SK-N-SH (cell line): Measurements from ENCODE around the gene GZMB. TPM values are rescaled to one million over a fixed set of nuclear protein-coding genes. Genes with fewer than 3 reads are reported as not detected.

Source experiments
- CTCF ChIA-PET: fragments of 300-600, 350-600 bp; formaldehyde crosslinking; extraction: SDS; loops from one replicate; lab custom pipeline; 2021; lab: Yijun Ruan, JAX
- POLR2A ChIA-PET: fragments of 350-600 bp; sonication (Branson Sonifier 250); formaldehyde crosslinking; extraction: SDS; loops from one replicate; lab custom pipeline; 2020; ENCODE audit warnings: antibody characterized with exemption, inconsistent platforms; lab: Yijun Ruan, JAX
- DNase-seq: peaks from one replicate; pipeline ENCODE4 v3.0.0; 2012
- H2AFZ ChIP-seq: fragments of 200-600 bp; sonication (generic); 2 replicates; pipeline ENCODE4 v1.8.1; 2016; ENCODE audit warnings: antibody characterized with exemption, mild to moderate bottlenecking, low read depth
- H3F3A ChIP-seq: fragments of 200-600 bp; sonication (generic); replicated peaks from 2 replicates; pipeline ENCODE3; 2016; ENCODE audit warnings: antibody characterized with exemption, mild to moderate bottlenecking; ENCODE audit not compliant: insufficient read depth
- H3K27ac ChIP-seq, 2 experiments: fragments of 200-500 bp in 1 of 2; fragments of 200-600 bp in 1 of 2; sonication (Bioruptor generic) in 1 of 2; sonication (generic), shearing (Covaris generic) in 1 of 2; 2 replicates each; pipeline versions ENCODE4 v1.5.1 to v1.6.1; 2014 to 2016; ENCODE audit warnings: low read depth in 2 of 2, inconsistent platforms in 1 of 2, low read length in 1 of 2, mild to moderate bottlenecking in 1 of 2, mixed read lengths in 1 of 2
- H3K27me3 ChIP-seq: fragments of 200-600 bp; sonication (generic), shearing (Covaris generic); 2 replicates; pipeline ENCODE4 v1.6.1; 2016; ENCODE audit warnings: mixed run types; ENCODE audit not compliant: insufficient read depth
- H3K36me3 ChIP-seq, 2 experiments: fragments of 200-500 bp in 1 of 2; fragments of 200-600 bp in 1 of 2; sonication (Bioruptor generic) in 1 of 2; sonication (generic) in 1 of 2; replicated peaks in 1 of 2; 2 replicates each; pipeline versions ENCODE3 to v1.5.1; 2014 to 2016; ENCODE audit warnings: low read length in 1 of 2, mild to moderate bottlenecking in 1 of 2; ENCODE audit not compliant: insufficient read depth in 2 of 2, control insufficient read depth in 1 of 2
- H3K4me1 ChIP-seq, 2 experiments: fragments of 200-500 bp in 1 of 2; fragments of 200-600 bp in 1 of 2; sonication (Bioruptor generic) in 1 of 2; sonication (generic), shearing (Covaris generic) in 1 of 2; 2 replicates each; pipeline versions ENCODE4 v1.5.1 to v1.6.1; 2014 to 2016; ENCODE audit warnings: low read depth in 1 of 2, low read length in 1 of 2, mixed run types in 1 of 2; ENCODE audit not compliant: insufficient read depth in 2 of 2, control insufficient read depth in 1 of 2
- H3K4me2 ChIP-seq: fragments of 200-600 bp; sonication (generic), shearing (Covaris generic); 2 replicates; pipeline ENCODE4 v1.6.1; 2017; ENCODE audit warnings: mixed run types
- H3K4me3 ChIP-seq, 2 experiments: fragments of 200-500 bp in 1 of 2; fragments of 200-600 bp in 1 of 2; sonication (Bioruptor generic) in 1 of 2; sonication (generic), shearing (Covaris generic) in 1 of 2; 2 replicates each; pipeline versions ENCODE4 v1.5.1 to v1.8.1; 2014 to 2016; ENCODE audit warnings: low read depth in 2 of 2, inconsistent platforms in 1 of 2, low read length in 1 of 2, mild to moderate bottlenecking in 1 of 2, mixed read lengths in 1 of 2, moderate library complexity in 1 of 2
- H3K79me2 ChIP-seq: fragments of 200-600 bp; sonication (generic); 2 replicates; pipeline ENCODE4 v1.8.1; 2017; ENCODE audit warnings: mild to moderate bottlenecking; ENCODE audit not compliant: insufficient read depth
- H3K9ac ChIP-seq: fragments of 200-600 bp; sonication (generic); 2 replicates; pipeline ENCODE4 v1.6.1; 2017; ENCODE audit warnings: mixed run types
- H3K9me2 ChIP-seq: fragments of 200-600 bp; sonication (generic); 2 replicates; pipeline ENCODE4 v1.6.1; 2017; ENCODE audit warnings: mixed run types
- H3K9me3 ChIP-seq: fragments of 200-600 bp; sonication (generic); 2 replicates; pipeline ENCODE4 v1.6.1; 2017; ENCODE audit warnings: mixed run types, mild to moderate bottlenecking, moderate library complexity
- H4K20me1 ChIP-seq: fragments of 200-600 bp; sonication (generic); 2 replicates; pipeline ENCODE4 v1.6.1; 2017; ENCODE audit warnings: mild to moderate bottlenecking, mixed run types; ENCODE audit not compliant: insufficient read depth
- CHD2 ChIP-seq: fragments of 150-350 bp; IDR thresholded peaks from 2 replicates; pipeline ENCODE4 v1.6.1; 2018; ENCODE audit warnings: low read length; ENCODE audit not compliant: partially characterized antibody
- ELF1 ChIP-seq: IDR thresholded peaks from 2 replicates; pipeline ENCODE4 v1.4.0; 2012
- EP300 ChIP-seq, 2 experiments: IDR thresholded peaks; 2 replicates each; pipeline versions ENCODE4 v1.4.0 to v1.6.1; 2012; ENCODE audit warnings: borderline replicate concordance in 1 of 2, low read depth in 1 of 2, low read length in 1 of 2
- FOSL2 ChIP-seq: IDR thresholded peaks from 2 replicates; pipeline ENCODE4 v1.4.0; 2012; ENCODE audit warnings: low read depth, mild to moderate bottlenecking, moderate library complexity, borderline replicate concordance
- FOXJ3 ChIP-seq: sonication (generic); formaldehyde crosslinking; IDR thresholded peaks from 2 replicates; pipeline ENCODE4 v1.5.1; 2020; ENCODE audit warnings: mild to moderate bottlenecking, missing genetic modification reagents
- FOXM1 ChIP-seq: IDR thresholded peaks from 2 replicates; pipeline ENCODE4 v1.4.0; 2012; ENCODE audit warnings: low read depth, mild to moderate bottlenecking
- GATA2 ChIP-seq: sonication (generic); formaldehyde crosslinking; IDR thresholded peaks from 2 replicates; pipeline ENCODE4 v1.5.0; 2020; ENCODE audit warnings: mild to moderate bottlenecking, missing genetic modification reagents
- IRF3 ChIP-seq: fragments of 150-350 bp; IDR thresholded peaks from 2 replicates; pipeline ENCODE4 v1.6.1; 2016; ENCODE audit warnings: mild to moderate bottlenecking, low read depth, low read length
- JUND ChIP-seq: IDR thresholded peaks from 2 replicates; pipeline ENCODE4 v1.4.0; 2012
- MAX ChIP-seq: IDR thresholded peaks from 2 replicates; pipeline ENCODE4 v1.4.0; 2012; ENCODE audit warnings: low read depth
- MEF2A ChIP-seq: IDR thresholded peaks from 2 replicates; pipeline ENCODE4 v1.4.0; 2012; ENCODE audit warnings: low read depth, borderline replicate concordance
- MXI1 ChIP-seq: IDR thresholded peaks from 2 replicates; pipeline ENCODE4 v1.6.1; 2012; ENCODE audit warnings: mild to moderate bottlenecking, low read depth, low read length, improper control_type of control experiment
- NRF1 ChIP-seq: IDR thresholded peaks from 2 replicates; pipeline ENCODE4 v1.6.1; 2012; ENCODE audit warnings: low read depth, mild to moderate bottlenecking, low read length
- PBX3 ChIP-seq: IDR thresholded peaks from 2 replicates; pipeline ENCODE4; 2012
- RAD21 ChIP-seq: IDR thresholded peaks from 2 replicates; pipeline ENCODE4 v1.6.1; 2012; ENCODE audit warnings: mild to moderate bottlenecking, low read length
- RCOR1 ChIP-seq: fragments of 150-350 bp; IDR thresholded peaks from 2 replicates; pipeline ENCODE4 v1.6.1; 2017; ENCODE audit warnings: antibody characterized with exemption, low read length
- RFX5 ChIP-seq: IDR thresholded peaks from 2 replicates; pipeline ENCODE4 v1.6.1; 2012; ENCODE audit warnings: mild to moderate bottlenecking, improper control_type of control experiment, low read length
- RXRA ChIP-seq: IDR thresholded peaks from 2 replicates; pipeline ENCODE4 v1.4.0; 2012; ENCODE audit warnings: low read depth, mild to moderate bottlenecking, borderline replicate concordance
- SIN3A ChIP-seq: IDR thresholded peaks from 2 replicates; pipeline ENCODE4 v1.6.1; 2012; ENCODE audit warnings: low read depth, mild to moderate bottlenecking, low read length, moderate library complexity, borderline replicate concordance
- SMC3 ChIP-seq: IDR thresholded peaks from 2 replicates; pipeline ENCODE4 v1.6.1; 2012; ENCODE audit warnings: low read depth, low read length, improper control_type of control experiment
- TAF1 ChIP-seq: IDR thresholded peaks from 2 replicates; pipeline ENCODE4 v1.6.1; 2012; ENCODE audit warnings: low read depth, mild to moderate bottlenecking, low read length, moderate library complexity, borderline replicate concordance
- TCF12 ChIP-seq: IDR thresholded peaks from 2 replicates; pipeline ENCODE4 v1.4.0; 2012
- YY1 ChIP-seq: IDR thresholded peaks from 2 replicates; pipeline ENCODE4 v1.4.0; 2012; ENCODE audit warnings: low read depth, mild to moderate bottlenecking
- ZBTB33 ChIP-seq: IDR thresholded peaks from 2 replicates; pipeline ENCODE4 v1.4.0; 2012; ENCODE audit warnings: low read depth, borderline replicate concordance
- WGBS: methylation state at CpG from one replicate; pipeline ENCODE4 v1.1.6; 2017; ENCODE audit warnings: low lambda C conversion rate; 5-methylcytosine and 5-hydroxymethylcytosine counted together
- polyA plus RNA-seq, 3 experiments: library from polyadenylated mRNA; depleted of rRNA; stranded (reverse); fragments of >200 nt; gene quantifications; 2 replicates each; pipeline ENCODE4 v1.2.3, GENCODE V29; 2012

The GZMB gene
- polyA plus RNA-seq, 1 of the 3 experiments (the other 2 are of a cell fraction) = not detected

GRCh38 chr14:24677956-24678355, 44.0 kb upstream of the GZMB start (continued):
- TF ChIP-seq ZBTB33 = no peak
- TF ChIP-seq IRF3 = no peak
- TF ChIP-seq ELF1 = no peak
- TF ChIP-seq MXI1 = no peak
- TF ChIP-seq SMC3 = no peak
- TF ChIP-seq MEF2A = no peak
- TF ChIP-seq JUND = no peak
- TF ChIP-seq EP300 (IDR thresholded peaks at IDR 0.05; ENCODE audit: borderline replicate concordance in 1 of 2, low read depth in 1 of 2, low read length in 1 of 2) = no peak
- no peak for TF ChIP-seq FOXM1
- TF ChIP-seq RCOR1 = no peak
- TF ChIP-seq RFX5 = no peak

GRCh38 chr14:24674204-24674970, 40.4 kb upstream of the GZMB start:
- CTCF ChIA-PET = interaction anchor here (0.7 to 1.2 kb wide), 2 partner anchors 36 to 868 kb away, joined by 3 to 4 read pairs; no protein-coding TSS in a partner anchor
- no peaks in the 10 kb centered on the region for H4K20me1 ChIP-seq
- TF ChIP-seq YY1 (no peak), TCF12 (no peak), PBX3 (no peak), FOXJ3 (CRISPR knock-in tag) (no peak), FOSL2 (no peak), NRF1 (no peak), RXRA (no peak), MAX (no peak), GATA2 (CRISPR knock-in tag) (no peak), SIN3A (no peak), RAD21 (no peak), CHD2 (no peak), ZBTB33 (no peak), TAF1 (no peak)
- TF ChIP-seq, all 33 proteins: peak for 0
- Histone ChIP-seq H3K27me3 (peaks cover 7% of the 10 kb centered on the region; the same call in 1 of the 2 replicates), H3K9me3 (no peaks in the 10 kb centered on the region), H3K9me2 (no peaks in the 10 kb centered on the region), H3K27ac (no peak overlapping the region), H3K79me2 (no peaks in the 10 kb centered on the region), H3F3A (no peaks in the 10 kb centered on the region), H3K4me1 (no peaks in the 10 kb centered on the region), H3K36me3 (no peaks in the 10 kb centered on the region), H2AFZ (no peak overlapping the region), H3K9ac (no peak overlapping the region), H3K4me2 (no peak overlapping the region), H3K4me3 (no peak overlapping the region)
- 4% methylated on average over 5 of the region's 5 CpGs for WGBS
- DNase-seq = no peak
- POLR2A ChIA-PET = no interaction called here
